GM12878 (cell line): ENCODE results near the gene RERE. TPM values are rescaled to one million over a fixed set of nuclear protein-coding genes. Genes with fewer than 3 reads are reported as not detected.

Source experiments
- ATAC-seq: fragments of 200-7000 bp; cut with Tn5 transposase; 3 replicates; pipeline ENCODE4 v1.9.1; 2020; ENCODE audit warnings: mild to moderate bottlenecking, moderate library complexity
- BruUV-seq: library from RNA; stranded (reverse); fragments of 400-500 nt; replicated peaks from 2 replicates; lab custom pipeline; 2021; lab: Mats Ljungman, UMichigan
- CTCF ChIA-PET: fragments of 300-600 bp; sonication (Branson Sonifier 250); formaldehyde crosslinking; extraction: SDS; loops from one replicate; lab custom pipeline; 2021; ENCODE audit warnings: inconsistent platforms; lab: Yijun Ruan, JAX
- POLR2A ChIA-PET: fragments of 350-600 bp; formaldehyde crosslinking; extraction: SDS; loops from one replicate; lab custom pipeline; 2021; ENCODE audit warnings: inconsistent platforms; lab: Charles Lee
- RAD21 ChIA-PET: fragments of 300-600 bp; sonication (Branson Sonifier 250); formaldehyde crosslinking; loops from one replicate; lab custom pipeline; 2023; ENCODE audit warnings: antibody characterized with exemption; ENCODE audit not compliant: unreplicated experiment; lab: Charles Lee
- SMC1A ChIA-PET: fragments of 300-600 bp; sonication (Branson Sonifier 250); formaldehyde crosslinking; loops from one replicate; lab custom pipeline; 2023; ENCODE audit not compliant: unreplicated experiment, uncharacterized antibody; lab: Charles Lee
- DNase-seq: peaks from one replicate; pipeline ENCODE4 v3.0.0-alpha.2; 2011; ENCODE audit warnings: low read depth, low spot score
- FAIRE-seq: peaks from 3 replicates; lab custom pipeline; 2011; peaks lifted over from hg19 to GRCh38; lab: Jason Lieb, UNC
- H2AFZ ChIP-seq: 2 replicates; pipeline ENCODE4 v1.6.0; 2011; ENCODE audit warnings: low read depth, low read length, control low read depth; ENCODE audit not compliant: control insufficient read depth
- H3K27ac ChIP-seq: 2 replicates; pipeline ENCODE4 v1.5.1; 2011; ENCODE audit warnings: control low read depth; ENCODE audit not compliant: control insufficient read depth, insufficient read depth
- H3K27me3 ChIP-seq, 2 experiments: replicated peaks in 1 of 2; 2 replicates each; pipeline versions ENCODE4 v1.6.0 to v1.6.1; 2011; ENCODE audit warnings: low read length in 1 of 2; ENCODE audit not compliant: control insufficient read depth in 2 of 2, insufficient read depth in 2 of 2
- H3K36me3 ChIP-seq, 2 experiments: 2 replicates each; pipeline ENCODE4 v1.5.1; 2011; ENCODE audit warnings: low read length in 1 of 2; ENCODE audit not compliant: control insufficient read depth in 2 of 2, insufficient read depth in 2 of 2
- H3K4me1 ChIP-seq: 2 replicates; pipeline ENCODE4 v1.6.1; 2011; ENCODE audit warnings: mild to moderate bottlenecking, low read length, moderate library complexity, mixed read lengths; ENCODE audit not compliant: control insufficient read depth, insufficient read depth
- H3K4me2 ChIP-seq: 2 replicates; pipeline ENCODE4 v1.6.0; 2011; ENCODE audit warnings: control low read depth; ENCODE audit not compliant: control insufficient read depth, insufficient read depth
- H3K4me3 ChIP-seq: fragments of 200-600 bp; sonication (generic); 2 replicates; pipeline ENCODE4 v1.5.1; 2016
- H3K79me2 ChIP-seq: 2 replicates; pipeline ENCODE4 v1.6.0; 2011; ENCODE audit warnings: low read length; ENCODE audit not compliant: control insufficient read depth, insufficient read depth
- H3K9ac ChIP-seq: 2 replicates; pipeline ENCODE4 v1.8.0; 2011; ENCODE audit warnings: low read length, control low read depth, mixed read lengths; ENCODE audit not compliant: control insufficient read depth, insufficient read depth
- H3K9me3 ChIP-seq: replicated peaks from 3 replicates; pipeline ENCODE4 v1.5.1; 2011; ENCODE audit warnings: mild to moderate bottlenecking, low read length; ENCODE audit not compliant: control insufficient read depth, insufficient read depth
- H4K20me1 ChIP-seq: 2 replicates; pipeline ENCODE4 v1.6.0; 2011; ENCODE audit not compliant: control insufficient read depth, insufficient read depth
- BACH1 ChIP-seq: fragments of 450-650 bp; IDR thresholded peaks from 2 replicates; pipeline ENCODE4 v1.6.1; 2017; ENCODE audit warnings: mild to moderate bottlenecking, borderline replicate concordance
- BRCA1 ChIP-seq: IDR thresholded peaks from 2 replicates; pipeline ENCODE4 v1.6.1; 2011; ENCODE audit warnings: low read depth, low read length, improper control_type of control experiment
- CBFB ChIP-seq: IDR thresholded peaks from 2 replicates; pipeline ENCODE4 v1.6.1; 2016; ENCODE audit warnings: antibody characterized with exemption, low read depth
- CHD2 ChIP-seq: IDR thresholded peaks from 2 replicates; pipeline ENCODE4 v1.6.1; 2011; ENCODE audit warnings: low read depth, low read length, improper control_type of control experiment, borderline replicate concordance
- EZH2 ChIP-seq: IDR thresholded peaks from 2 replicates; pipeline ENCODE4 v1.6.1; 2012; ENCODE audit warnings: low read depth, mild to moderate bottlenecking, control low read depth, inconsistent platforms, low read length, borderline replicate concordance; ENCODE audit not compliant: control insufficient read depth
- FOXM1 ChIP-seq: IDR thresholded peaks from 2 replicates; pipeline ENCODE4 v1.6.1; 2012; ENCODE audit warnings: low read depth, mild to moderate bottlenecking, inconsistent platforms, low read length, moderate library complexity
- HDAC6 ChIP-seq: fragments of 200-600 bp; sonication (generic); IDR thresholded peaks from one replicate; pipeline ENCODE4 v1.8.0; 2017; ENCODE audit warnings: antibody characterized with exemption; ENCODE audit not compliant: unreplicated experiment
- POLR2AphosphoS2 ChIP-seq: IDR thresholded peaks from 2 replicates; pipeline ENCODE4 v1.6.1; 2011; ENCODE audit warnings: low read depth, mild to moderate bottlenecking, low read length, improper control_type of control experiment, moderate library complexity
- POLR2AphosphoS5 ChIP-seq: IDR thresholded peaks from 2 replicates; pipeline ENCODE4 v1.6.1; 2011; ENCODE audit warnings: mild to moderate bottlenecking, low read length, inconsistent platforms
- SMC3 ChIP-seq: IDR thresholded peaks from 2 replicates; pipeline ENCODE4 v1.6.1; 2011; ENCODE audit warnings: low read length, improper control_type of control experiment, borderline replicate concordance
- SPI1 ChIP-seq: IDR thresholded peaks from 2 replicates; pipeline ENCODE4 v1.6.1; 2011; ENCODE audit warnings: low read depth, mild to moderate bottlenecking, low read length, moderate library complexity, borderline replicate concordance; ENCODE audit not compliant: insufficient read depth
- ZBED1 ChIP-seq: IDR thresholded peaks from 2 replicates; pipeline ENCODE4 v1.6.1; 2016; ENCODE audit warnings: borderline replicate concordance
- ZNF622 ChIP-seq: fragments of 450-650 bp; IDR thresholded peaks from 2 replicates; pipeline ENCODE4 v1.6.1; 2017; ENCODE audit warnings: mild to moderate bottlenecking, inconsistent platforms
- in situ Hi-C: fragments of 300-500 bp; cut with MboI; formaldehyde crosslinking; loops from 9 replicates; pipeline ENCODE4 v1.14.3; 2018; ENCODE audit warnings: mixed read lengths
- intact Hi-C: fragments of 100-400 bp; cut with micrococcal nuclease; formaldehyde crosslinking; loops from one replicate; pipeline ENCODE4 v1.14.2; 2022; ENCODE audit not compliant: unreplicated experiment
- polyA plus RNA-seq, 11 experiments: library from polyadenylated mRNA; depleted of rRNA in 4 of 11; unstranded in 6 of 11; stranded (reverse) in 5 of 11; fragments of >200 nt; fragmentation: Nextera tagmentation in 4 of 11; fragmentation: Illumina TruSeq in 1 of 11; extraction: Ambion mirVana in 4 of 11; extraction: Trizol in 1 of 11; gene quantifications; 1 replicate in 1 of 11; 2 replicates in 10 of 11; pipeline versions ENCODE4 v1.2.1 to v1.2.3, GENCODE V29; 2011 to 2016; ENCODE audit warnings: inconsistent platforms in 2 of 11, missing spikeins in 2 of 11, low read depth in 1 of 11
- total RNA-seq, 4 experiments: library from RNA; depleted of rRNA in 3 of 4; stranded (reverse); fragments of >200 nt in 3 of 4; fragmentation: Illumina TruSeq in 1 of 4; extraction: Trizol in 1 of 4; gene quantifications; 2 replicates each; pipeline versions ENCODE4 v1.2.1 to v1.2.3, GENCODE V29; 2013 to 2021
- TF ChIP-seq, protein P1 (sequence below): fragments of 450-650 bp; IDR thresholded peaks from 2 replicates; pipeline ENCODE4 v1.6.1; 2014; ENCODE audit warnings: mild to moderate bottlenecking
- TF ChIP-seq, protein P2 (sequence below): fragments of 450-650 bp; conservative IDR thresholded peaks from 2 replicates; pipeline ENCODE4 v1.6.1; 2017; ENCODE audit warnings: mild to moderate bottlenecking, moderate library complexity

RERE gene
- total and polyA plus RNA-seq, 10 of the 15 experiments (the other 5 are each of a cell fraction or from before 2014, with no cell fraction given) = 5.2 to 60.5 (median 20.2) TPM

DNA sequence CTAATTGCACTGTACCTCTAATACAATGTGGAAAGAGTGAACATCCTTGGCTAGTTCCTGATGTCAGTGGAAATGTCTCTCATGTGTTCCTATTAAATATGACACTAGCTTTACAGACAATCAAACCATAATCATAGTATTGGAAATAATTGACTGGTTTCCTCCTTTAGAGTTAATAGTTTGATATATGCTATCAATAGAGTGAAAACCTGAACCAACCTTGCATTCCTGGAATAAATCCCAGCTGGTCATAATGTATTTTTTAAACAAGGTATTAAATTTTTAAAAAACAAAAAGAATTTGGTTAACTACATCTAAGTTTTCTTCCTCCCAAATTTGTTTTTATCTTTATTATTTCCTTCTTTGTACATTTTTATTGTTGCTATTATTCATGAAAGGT is 273.5 kb downstream of the RERE start:
- H2AFZ ChIP-seq = no peak overlapping the region
- no peak for FAIRE-seq
- H3K9me3 ChIP-seq = peaks cover 2% of the 10 kb centered on the region; the same call in 2 of the 3 replicates
- BruUV-seq = no TSS peak
- peaks cover 17% of the 10 kb centered on the region for H3K4me1 ChIP-seq
- RAD21 ChIA-PET = interaction anchor here (1.0 kb wide), 1 partner anchor 10 kb away, joined by 3 read pairs; no protein-coding TSS in a partner anchor
- ATAC-seq = no peak
- DNase-seq = no peak
- no peaks in the 10 kb centered on the region for H3K27me3 ChIP-seq
- SMC1A ChIA-PET = interaction anchor here (0.6 to 2.0 kb wide), 4 partner anchors 10 to 305 kb away, joined by 3 to 9 read pairs (median 4); no protein-coding TSS in a partner anchor
- H3K9ac ChIP-seq = no peak overlapping the region
- in situ Hi-C loops (no loop called here), intact Hi-C loops (no loop called here)
- POLR2A ChIA-PET = no interaction called here
- H3K36me3 ChIP-seq = no peaks in the 10 kb centered on the region; a peak in 1 of 4 replicates
- H4K20me1 ChIP-seq = no peaks in the 10 kb centered on the region
- CTCF ChIA-PET = interaction anchor here (0.6 to 2.0 kb wide), 3 partner anchors 11 to 52 kb away, joined by 3 to 7 read pairs (median 3); no protein-coding TSS in a partner anchor
- no peaks in the 10 kb centered on the region for H3K79me2 ChIP-seq
- H3K4me2 ChIP-seq = no peak overlapping the region
- TF ChIP-seq EZH2 = no peak
- no peak for TF ChIP-seq POLR2AphosphoS2
- TF ChIP-seq FOXM1 = no peak
- no peak for TF ChIP-seq HDAC6
- TF ChIP-seq, protein P1, sequence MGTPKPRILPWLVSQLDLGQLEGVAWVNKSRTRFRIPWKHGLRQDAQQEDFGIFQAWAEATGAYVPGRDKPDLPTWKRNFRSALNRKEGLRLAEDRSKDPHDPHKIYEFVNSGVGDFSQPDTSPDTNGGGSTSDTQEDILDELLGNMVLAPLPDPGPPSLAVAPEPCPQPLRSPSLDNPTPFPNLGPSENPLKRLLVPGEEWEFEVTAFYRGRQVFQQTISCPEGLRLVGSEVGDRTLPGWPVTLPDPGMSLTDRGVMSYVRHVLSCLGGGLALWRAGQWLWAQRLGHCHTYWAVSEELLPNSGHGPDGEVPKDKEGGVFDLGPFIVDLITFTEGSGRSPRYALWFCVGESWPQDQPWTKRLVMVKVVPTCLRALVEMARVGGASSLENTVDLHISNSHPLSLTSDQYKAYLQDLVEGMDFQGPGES = no peak
- no peak for TF ChIP-seq BACH1
- TF ChIP-seq ZNF622 = no peak
- TF ChIP-seq CBFB = no peak
- TF ChIP-seq POLR2AphosphoS5 = no peak
- no peak for TF ChIP-seq CHD2
- TF ChIP-seq, protein P2, sequence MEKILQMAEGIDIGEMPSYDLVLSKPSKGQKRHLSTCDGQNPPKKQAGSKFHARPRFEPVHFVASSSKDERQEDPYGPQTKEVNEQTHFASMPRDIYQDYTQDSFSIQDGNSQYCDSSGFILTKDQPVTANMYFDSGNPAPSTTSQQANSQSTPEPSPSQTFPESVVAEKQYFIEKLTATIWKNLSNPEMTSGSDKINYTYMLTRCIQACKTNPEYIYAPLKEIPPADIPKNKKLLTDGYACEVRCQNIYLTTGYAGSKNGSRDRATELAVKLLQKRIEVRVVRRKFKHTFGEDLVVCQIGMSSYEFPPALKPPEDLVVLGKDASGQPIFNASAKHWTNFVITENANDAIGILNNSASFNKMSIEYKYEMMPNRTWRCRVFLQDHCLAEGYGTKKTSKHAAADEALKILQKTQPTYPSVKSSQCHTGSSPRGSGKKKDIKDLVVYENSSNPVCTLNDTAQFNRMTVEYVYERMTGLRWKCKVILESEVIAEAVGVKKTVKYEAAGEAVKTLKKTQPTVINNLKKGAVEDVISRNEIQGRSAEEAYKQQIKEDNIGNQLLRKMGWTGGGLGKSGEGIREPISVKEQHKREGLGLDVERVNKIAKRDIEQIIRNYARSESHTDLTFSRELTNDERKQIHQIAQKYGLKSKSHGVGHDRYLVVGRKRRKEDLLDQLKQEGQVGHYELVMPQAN = no peak
- TF ChIP-seq SMC3 = no peak
- no peak for TF ChIP-seq ZBED1
- no peak for TF ChIP-seq BRCA1
- no peak for TF ChIP-seq SPI1
- H3K27ac ChIP-seq = no peak overlapping the region
- H3K4me3 ChIP-seq = no peak overlapping the region
